Fibroblast of mammary gland (primary cell): Measurements from ENCODE around the gene MAP7D1.
A peak's percentile ranks its signal among the peaks of the same experiment; 100 is the strongest.

Source experiments
- DNase-seq: peaks from one replicate; pipeline ENCODE4 v3.0.0-alpha.2; 2010; ENCODE audit warnings: low read depth
- H3K4me3 ChIP-seq: 2 replicates; pipeline ENCODE4 v1.5.1; 2011; ENCODE audit warnings: low read depth, mild to moderate bottlenecking, low read length, moderate library complexity; ENCODE audit not compliant: control insufficient read depth
- CTCF ChIP-seq: conservative IDR thresholded peaks from 2 replicates; pipeline ENCODE4 v1.5.1; 2011; ENCODE audit warnings: low read depth, low read length, inconsistent platforms; ENCODE audit not compliant: control insufficient read depth, insufficient read depth

Gene MAP7D1

GRCh38 chr1:36172983-36173382 lies 17.0 kb downstream of the MAP7D1 start:
- DNase-seq, result peak; percentile 87
- no peak overlapping the region for H3K4me3 ChIP-seq
- no peak for TF ChIP-seq CTCF

- TF ChIP-seq CTCF, result no peak
- no peak overlapping the region for H3K4me3 ChIP-seq
- DNase-seq, result no peak
These were observed 18.8 kb downstream of the MAP7D1 start for GRCh38 chr1:36174713-36175112.

GRCh38 chr1:36175137-36176095 lies 19.5 kb downstream of the MAP7D1 start:
- H3K4me3 ChIP-seq, result no peak overlapping the region
- no peak for TF ChIP-seq CTCF
- no peak for DNase-seq

- H3K4me3 ChIP-seq, result no peak overlapping the region
- no peak for DNase-seq
- no peak for TF ChIP-seq CTCF
These were observed 20.4 kb downstream of the MAP7D1 start for GRCh38 chr1:36176106-36176949.

GRCh38 chr1:36177589-36178431 lies 21.9 kb downstream of the MAP7D1 start:
- no peak for TF ChIP-seq CTCF
- H3K4me3 ChIP-seq, result no peak overlapping the region
- no peak for DNase-seq
